Putamen (tissue), 1 donor: ENCODE measurements around the gene CARD10.
"Not testable (repeated sequence)": the region's sequence is repeated elsewhere in the genome, so short reads cannot be mapped to it uniquely, and the experiment has no call there.

Experiments used
- DNase-seq: peaks from one replicate; pipeline ENCODE4 v3.0.0-alpha.2; 2016; ENCODE audit warnings: low spot score

The CARD10 gene

DNA sequence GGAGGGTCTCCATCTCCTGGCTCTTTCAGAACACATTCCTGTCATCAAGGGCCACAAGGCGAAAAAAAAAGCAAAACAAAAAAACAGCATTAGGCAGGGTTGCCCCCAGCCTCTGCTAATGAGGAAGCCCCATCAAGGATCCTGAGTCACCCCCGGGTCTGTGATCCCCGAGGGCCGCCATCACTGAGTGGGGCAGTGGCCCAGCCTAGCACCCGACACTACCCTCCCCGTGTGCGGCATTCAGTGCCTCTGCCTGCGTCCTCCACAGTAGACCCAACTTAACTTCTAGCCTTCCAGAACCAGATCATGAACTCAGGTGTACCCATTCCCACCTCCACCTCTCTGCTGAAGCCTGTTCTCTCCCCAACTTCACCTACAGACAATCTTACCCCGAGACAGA is 34.5 kb upstream of the CARD10 start:
- no peak for DNase-seq

DNA sequence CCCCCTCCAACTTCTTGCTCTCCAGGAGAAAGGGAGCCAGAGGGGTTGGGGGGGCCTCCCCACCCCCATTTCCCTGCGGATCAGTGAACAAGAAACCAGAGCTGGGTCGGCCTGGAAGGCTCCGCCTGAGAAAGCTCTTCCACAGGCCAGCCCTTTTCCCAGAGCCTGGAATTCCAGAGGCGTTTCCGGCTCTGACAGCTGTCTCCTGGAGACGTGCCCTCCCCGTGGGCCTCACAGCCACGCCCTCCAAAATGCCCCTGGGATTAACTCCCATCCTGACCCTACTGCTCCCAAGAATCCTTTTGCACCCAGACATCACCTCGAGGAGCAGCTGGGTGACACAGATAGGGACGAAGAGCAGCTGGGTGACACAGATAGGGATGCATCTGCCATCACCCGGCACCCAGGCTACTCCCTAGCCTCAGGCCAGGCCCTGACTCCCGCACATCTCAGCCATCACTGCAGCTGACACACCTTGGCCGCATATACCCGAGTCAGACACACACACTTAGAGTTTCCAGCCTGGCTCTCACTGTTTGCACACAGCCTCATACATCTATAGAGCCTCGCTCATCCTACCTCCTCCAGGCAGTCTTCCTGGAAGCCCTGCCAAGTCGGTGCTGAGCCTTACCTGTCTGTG is 33.4 kb upstream of the CARD10 start:
- DNase-seq, result no peak

DNA sequence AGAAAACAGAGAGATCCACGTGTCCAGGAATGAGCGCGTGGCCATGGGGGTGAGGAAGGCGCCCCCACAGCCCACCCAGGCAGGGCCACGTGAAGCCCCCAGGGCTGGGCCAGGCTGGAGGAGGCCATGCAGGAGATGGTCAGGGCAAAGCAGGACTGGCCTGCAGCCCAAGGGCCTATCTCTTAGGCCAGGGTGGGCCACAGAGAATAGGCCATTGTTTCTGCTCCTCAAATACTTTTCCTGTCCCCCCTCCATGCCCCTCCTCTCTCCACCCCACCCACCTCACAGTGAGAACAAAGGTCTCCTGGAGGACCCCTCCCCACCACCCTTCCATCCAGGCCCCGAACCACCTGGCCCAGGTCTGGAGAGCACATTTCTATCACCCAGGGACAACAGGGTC is 32.8 kb upstream of the CARD10 start:
- no peak for DNase-seq

DNA sequence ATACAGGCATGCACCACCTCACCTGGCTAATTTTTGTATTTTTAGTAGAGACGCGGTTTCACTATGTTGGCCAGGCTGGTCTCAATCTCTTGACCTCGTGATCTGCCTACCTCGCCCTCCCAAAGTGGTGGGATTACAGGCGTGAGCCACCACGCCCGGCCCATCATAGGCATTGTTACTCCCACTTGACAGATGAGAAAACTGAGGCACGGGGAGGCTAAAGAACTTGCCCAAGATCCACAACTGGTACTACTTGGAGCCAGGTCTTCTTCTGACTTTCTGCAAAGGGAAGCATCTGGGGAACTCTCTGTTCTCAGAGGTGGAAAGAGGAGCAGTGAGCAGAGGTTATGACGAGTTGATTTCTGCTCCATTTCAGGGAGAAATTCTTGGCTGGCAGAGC is 31.7 kb upstream of the CARD10 start:
- DNase-seq, result not testable (repeated sequence)

DNA sequence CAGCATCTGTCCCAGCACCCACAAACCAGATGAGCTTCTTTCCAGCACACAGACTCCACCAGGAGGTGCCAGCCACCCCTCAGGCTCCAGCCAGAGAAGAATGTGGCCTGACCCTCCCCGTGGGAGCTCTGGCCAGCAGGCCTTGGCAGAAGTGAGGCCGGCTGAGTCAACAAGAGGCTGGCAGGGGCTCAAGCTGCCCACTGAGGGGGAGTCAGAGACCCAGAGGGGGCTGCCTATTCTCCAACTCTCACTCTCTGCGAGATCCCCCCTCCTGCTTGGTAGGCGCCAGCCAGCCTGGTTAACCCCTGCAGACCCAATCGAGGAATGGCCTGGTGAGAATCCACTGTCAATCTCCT is 30.5 kb upstream of the CARD10 start:
- DNase-seq, result peak; percentile 89

DNA sequence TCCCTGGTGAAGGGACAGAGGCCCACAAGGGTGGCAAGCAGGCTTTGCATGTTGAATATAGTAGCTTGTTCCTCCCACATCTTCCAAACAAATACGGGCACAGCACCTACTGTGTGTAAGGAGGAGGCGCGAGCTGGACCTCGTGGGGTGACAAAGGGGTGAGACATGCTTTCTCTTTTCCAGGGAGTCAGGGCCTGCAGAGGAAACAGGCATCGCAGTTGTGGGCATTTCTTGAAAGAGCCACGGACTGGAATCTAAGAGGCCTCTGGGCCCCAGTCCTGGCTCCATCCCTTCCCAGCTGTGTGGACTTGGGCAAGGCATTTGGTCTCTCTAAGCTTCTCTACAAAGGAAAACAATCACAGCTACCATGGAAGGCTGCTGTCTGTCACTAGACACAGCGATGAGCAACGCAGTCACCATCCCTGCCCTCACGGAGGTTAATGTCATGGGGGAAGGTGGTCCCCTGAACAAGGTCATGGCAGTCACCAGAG is 28.1 kb upstream of the CARD10 start:
- no peak for DNase-seq

DNA sequence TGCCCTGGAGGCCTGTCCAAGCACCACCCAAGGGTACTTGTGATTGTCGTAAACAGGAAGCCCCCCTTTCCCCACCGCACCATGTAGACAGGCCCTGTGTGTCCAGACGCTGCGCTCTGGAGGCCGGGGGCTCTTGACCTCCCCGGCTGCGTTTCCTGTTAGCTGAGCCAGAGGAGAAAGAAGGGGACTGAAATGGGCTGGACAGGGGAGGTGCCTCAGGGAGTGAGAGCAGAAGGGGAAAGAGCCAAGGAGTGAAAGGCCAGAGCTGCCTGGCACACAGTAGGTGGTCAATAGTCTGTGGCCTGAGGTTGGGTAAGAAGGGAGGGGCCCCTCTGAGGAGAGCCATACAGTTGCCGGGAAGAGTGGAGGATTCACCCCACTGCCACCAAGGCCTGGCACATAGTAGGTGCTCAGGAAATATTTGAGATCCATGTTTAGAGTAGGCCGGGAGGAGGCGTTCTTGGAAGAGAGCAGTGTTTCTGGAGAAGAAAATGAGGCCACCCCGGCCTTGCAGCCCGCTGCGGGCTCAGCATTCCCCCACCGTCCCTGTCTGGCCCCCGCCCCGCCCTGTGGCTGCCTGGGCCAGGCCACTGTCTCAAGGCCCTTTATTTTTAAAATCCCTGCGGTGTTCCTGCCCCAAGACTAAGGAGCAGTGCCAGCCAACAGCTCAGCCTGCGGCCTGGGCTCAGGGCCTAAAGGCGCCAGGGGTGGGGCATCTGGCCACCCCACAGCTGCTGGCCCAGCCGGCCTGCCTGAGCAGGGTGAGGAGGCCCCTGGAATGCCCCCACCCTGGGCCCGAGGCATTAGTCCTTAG is 27.4 kb upstream of the CARD10 start:
- DNase-seq, result peak; percentile 78

DNA sequence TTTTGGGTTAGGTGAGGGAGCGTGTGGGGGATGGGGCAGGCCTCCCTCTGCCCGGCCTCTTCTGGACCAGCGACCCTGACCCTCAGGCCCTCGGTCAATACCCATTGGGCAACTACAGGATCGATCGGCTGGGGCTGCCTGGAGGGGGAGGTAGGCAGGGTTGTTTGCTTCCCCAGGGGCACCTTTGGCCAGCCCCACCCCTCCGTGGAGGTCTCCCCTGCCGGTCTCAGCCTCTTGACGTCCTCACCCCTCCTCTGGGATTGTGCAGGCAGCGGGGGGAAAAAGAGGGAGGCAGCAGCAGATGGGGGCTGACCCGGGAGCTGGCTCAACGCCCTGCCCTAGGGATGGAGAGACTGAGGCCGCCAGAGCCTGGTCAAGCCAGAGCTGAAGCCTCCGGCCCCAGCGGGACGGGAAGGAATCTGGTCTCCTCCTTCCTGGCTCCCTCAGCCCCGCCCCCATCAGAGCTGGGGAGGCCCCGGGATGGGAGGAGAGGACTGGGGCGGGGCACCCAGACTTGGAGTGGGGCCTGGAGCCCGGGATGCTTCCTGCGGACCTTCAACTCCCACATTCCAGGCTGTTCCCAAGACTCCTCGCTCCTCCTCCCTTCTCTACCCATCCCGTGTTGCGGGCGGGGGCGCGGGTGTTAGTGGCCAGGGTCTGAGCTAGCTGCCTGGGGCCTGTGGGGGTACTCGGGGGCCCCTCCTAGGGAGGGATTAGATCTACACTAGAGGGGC is 26.7 kb upstream of the CARD10 start:
- no peak for DNase-seq

DNA sequence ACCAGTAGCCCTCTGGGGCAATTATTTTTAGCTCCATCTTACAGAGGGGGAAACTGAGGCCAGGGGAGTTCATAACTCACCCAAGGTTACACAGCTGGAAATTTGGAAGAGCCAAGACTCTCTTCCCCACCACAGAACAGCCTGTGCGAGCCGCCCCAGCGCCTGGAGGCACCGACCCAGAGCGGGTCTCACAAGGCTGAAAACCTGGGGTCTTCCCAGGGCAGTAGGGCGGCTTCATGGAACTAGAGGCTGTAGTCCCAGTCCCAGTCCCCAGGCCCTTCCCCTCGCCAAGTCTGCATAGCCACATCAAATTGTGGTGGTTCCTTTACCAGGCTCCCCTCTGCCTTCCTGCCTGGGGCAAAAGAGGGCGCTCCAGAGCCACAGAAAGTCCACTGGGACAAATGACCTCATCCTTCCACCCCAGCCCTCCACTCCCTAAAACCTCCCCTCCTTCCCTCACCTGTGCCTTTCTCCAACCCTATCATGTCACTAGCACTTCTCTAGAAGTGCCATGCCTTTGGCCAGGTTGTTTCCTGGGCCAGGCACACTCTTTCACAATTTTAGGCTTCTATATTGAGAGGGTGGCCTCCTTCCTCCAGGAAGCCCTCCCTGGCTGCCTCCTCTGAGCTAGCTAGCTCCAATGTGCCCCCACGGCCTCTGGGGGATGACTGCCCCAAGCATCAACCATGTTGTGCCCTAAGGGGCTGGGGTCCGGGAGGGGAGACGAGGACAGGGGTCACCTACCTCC is 25.9 kb upstream of the CARD10 start:
- DNase-seq, result no peak

DNA sequence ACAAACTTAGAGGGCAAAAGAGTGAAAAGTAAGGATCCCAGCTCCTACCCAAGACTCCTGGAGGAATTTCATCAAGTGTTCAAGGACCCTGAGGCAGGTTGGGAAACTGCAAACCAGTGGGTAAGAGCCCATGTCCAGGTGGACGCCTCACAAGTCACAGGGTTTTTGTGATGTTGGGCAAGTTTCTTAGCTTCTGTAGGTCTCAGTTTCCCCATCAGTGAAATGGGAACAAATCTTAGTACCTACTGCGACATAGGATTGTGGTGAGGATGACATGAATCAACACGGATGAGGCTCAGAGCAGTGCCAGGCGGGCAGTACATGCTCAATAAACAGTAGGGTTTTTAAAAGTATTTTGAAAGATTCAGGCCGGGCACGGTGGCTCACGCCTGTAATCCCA is 23.7 kb upstream of the CARD10 start:
- no peak for DNase-seq

DNA sequence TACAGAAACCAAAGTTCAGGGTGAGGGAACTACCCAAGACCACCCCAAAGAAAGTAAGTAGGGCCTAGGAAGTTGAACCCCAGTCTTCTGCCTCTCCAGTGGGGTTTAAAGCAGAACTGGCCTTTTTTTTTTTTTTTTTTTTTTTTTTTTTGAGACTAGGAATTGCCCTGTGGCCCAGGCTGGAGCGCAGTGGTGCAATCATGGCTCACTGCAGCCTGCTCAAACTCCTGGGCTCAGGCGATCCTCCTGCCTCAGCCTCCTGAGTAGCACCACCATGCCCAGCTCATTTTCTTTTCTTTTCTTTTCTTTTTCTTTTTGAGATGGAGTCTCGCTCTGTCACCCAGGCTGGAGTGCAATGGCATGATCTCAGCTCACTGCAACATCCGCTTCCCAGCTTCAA is 23.2 kb upstream of the CARD10 start:
- DNase-seq, result not testable (repeated sequence)

DNA sequence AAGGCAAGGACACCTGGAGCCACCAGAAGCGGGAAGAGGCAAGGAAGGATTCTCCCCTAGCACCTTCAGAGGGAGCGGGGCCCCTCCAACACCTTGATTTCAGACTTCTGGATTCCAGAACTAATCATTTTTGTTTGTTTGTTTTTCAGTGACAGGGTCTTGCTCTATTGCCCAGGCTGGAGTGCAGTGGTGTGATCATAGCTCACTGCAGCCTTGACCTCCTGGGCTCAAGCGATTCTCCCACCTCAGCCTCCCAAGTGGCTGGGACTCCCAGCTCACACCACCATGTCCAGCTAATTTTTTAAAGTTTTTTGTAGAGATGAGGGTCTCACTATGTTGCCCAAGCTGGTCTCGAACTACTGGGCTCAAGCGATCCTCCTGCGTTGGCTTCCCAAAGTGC is 20.6 kb upstream of the CARD10 start:
- not testable (repeated sequence) for DNase-seq

DNA sequence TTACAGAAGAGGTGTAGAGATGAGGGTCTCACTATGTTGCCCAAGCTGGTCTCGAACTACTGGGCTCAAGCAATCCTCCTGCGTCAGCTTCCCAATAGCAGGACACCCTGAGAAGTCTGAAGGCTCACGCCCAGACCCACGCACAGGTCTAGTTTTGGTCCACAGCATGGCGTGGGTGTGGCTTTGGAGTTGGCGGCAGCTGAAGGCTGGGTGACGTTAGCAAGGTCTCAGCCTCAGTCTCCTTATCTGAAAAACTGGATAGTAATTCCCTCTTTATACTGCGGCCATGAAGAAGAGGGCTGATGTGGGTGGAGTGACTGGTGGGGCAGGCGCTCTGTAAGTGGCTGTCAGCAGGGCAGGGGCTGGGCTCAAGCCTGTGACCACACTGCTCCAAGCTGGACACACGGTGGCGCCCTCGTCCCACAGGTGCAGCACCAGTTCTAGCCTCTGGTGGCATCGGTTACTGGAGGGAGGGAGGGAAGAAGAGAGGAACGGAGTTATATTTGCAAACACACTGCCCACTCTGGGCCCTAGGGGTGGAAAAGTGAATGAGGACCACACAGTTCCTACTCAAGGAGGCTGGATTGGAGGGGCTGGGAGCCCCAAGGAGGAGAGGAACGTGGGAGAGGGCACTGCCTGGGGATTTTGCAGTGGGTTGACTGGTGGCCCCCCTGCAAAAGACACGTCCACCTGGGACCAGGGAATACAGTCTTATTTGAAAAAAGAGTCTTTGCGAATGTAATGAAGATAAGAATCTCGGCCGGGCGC is 19.6 kb upstream of the CARD10 start:
- peak; percentile 89 for DNase-seq

DNA sequence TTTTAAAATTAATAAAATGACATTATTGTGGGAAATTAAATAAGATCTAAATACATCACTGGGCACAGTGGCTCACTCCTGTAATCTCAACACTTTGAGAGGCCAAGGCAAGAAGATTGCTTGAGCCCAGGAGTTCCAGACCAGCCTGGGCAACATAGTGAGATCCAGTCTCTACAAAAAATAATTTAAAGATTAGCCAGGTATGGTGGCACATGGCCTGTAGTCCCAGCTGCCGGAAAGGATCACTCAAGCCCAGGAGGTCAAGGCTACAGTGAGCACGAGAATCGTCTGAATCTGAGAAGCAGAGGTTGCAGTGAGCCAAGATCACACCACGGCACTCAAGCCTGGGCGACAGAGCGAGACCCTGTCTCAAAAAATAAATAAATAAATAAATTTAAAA is 15.9 kb upstream of the CARD10 start:
- DNase-seq, result no peak

DNA sequence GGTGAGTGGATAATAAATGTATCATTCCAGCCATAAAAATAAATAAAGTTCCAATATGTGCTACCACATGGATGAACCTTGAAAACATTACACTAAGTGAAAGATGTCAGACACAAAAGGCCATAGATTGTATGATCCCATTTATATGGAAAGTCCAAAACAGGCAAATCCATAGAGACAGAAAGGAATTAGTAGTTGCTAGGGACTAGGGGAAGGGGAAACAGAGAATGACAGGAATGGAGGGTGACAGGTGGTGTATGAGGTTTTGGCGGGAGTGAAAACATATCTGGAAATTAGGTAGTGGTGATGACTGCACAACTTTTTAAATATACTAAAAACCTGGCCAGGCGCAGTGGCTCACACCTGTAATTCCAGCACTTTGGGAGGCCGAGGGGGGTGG is 15.2 kb upstream of the CARD10 start:
- no peak for DNase-seq

DNA sequence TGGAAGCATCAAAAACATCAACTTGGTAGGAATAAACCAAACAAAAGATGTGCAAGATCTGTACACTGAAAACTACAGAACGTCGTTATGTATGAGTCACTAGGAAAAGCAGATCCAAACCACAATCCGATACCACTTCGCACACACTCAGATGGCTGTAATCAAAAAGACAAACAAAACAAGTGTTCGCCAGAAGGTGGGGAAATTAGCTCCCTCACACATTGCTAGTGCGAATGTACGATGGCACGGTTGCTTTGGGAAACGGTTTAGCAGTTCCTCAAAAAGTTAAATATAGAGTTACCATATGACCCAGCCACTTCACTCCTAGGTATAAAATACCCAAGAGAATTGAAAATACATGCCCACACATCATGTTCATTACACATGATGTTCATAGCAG is 14.8 kb upstream of the CARD10 start:
- DNase-seq, result no peak

DNA sequence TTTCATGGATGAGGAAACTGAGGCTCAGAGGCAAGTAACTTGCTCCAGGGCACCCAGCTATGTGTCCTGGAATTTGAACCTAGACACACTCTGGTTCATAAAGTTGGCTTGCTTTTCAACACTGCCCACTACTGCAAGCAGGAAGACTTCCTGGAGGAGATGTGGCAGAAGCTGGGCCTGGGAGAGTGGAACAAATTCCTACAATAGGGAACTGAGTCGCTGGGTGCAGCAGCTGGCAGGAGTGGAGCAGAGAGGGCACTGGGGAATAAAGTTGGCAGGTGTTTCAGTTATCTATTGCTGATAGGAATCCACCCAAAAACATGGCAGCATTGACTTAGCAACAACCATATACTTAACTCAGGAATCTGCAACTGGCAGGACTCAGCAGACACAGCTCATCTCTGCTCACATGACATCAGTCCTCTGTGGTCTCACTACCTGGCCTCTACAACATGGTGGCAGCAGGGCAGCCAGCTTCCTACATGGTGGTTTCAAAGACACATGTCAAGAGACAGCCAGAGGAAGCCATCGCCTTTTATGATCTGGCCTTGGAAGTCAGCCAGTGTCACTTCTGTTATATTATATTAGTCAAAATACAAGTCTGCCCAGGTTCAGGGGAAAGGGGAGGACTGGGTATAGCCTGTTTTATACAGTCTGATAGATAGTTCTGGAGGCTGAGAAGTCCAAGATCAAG is 10.6 kb upstream of the CARD10 start:
- DNase-seq, result no peak

DNA sequence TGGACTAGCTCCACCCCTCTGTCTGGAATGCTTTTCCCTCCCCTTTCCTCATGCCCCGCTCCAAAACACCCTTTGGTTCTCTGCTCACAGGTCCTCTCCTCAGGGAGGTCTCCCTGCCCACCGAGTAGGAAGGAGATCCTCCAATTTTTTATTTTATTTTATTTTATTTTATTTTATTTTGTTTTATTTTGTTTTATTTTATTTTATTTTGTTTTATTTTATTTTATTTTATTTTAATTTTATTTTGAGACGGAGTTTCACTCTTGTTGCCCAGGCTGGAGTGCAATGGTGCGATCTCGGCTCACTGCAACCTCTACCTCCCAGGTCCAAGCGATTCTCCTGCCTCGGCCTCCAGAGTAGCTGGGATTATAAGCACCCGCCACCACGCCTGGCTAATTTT is 8.7 kb upstream of the CARD10 start:
- not testable (repeated sequence) for DNase-seq

DNA sequence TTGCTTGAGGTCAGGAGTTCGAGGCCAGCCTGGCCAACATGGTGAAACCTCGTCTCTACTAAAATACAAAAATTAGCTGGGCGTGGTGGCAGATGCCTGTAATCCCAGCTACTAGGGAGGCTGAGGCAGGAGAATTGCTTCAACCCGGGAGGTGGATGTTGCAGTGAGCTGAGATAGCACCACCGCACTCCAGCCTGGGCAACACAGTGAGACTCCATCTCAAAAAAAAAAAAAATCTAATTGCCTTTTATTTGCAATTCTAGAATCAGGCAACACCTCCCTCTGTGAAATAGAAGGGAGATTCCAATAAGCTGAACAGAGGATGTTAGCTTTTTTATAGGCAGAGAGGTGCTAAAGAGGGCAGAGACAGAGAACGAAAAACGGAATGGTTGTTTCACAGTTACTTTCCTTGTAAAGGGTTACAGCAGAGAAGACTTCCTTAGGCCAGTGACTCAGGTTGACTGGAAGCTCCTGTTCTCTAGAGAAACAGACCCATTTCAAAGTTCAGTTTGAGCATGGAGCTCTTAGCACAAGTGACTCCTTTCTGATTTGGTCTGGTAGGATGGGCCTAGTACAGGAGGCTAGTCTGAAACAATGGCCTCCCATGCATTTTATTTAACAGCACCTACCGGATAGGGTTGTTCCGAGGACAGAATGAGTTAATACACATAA is 8.0 kb upstream of the CARD10 start:
- not testable (repeated sequence) for DNase-seq

DNA sequence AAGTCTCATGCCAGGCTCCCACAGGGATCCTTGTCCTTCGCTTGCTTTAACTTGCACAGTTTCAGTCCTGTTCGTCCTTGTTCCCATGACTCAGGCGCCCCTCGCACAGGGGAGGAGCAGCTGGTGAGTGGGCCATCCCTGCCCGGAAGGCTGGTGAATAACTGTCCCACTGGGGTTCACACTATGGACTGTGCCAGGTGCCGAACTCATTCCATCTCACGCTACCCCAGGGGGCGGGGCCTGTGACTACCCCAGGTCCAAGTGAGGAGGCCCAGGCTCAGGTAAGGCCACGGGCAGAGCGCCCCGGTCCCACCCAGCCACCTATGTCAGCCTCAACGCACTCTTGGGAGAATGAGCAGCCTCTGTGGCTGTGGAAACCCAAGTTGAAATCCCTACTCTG is 7.2 kb upstream of the CARD10 start:
- DNase-seq, result no peak
